Keratinocyte (primary cell): ENCODE measurements around the gene ADRA2C. TPM values are rescaled to one million over a fixed set of nuclear protein-coding genes. Genes with fewer than 3 reads are reported as not detected.

Source experiments
- DNase-seq: peaks from one replicate; pipeline ENCODE4 v3.0.0-alpha.2; 2011; ENCODE audit warnings: low read depth, missing footprints, low spot score
- FAIRE-seq: peaks from 2 replicates; lab custom pipeline; 2011; peaks lifted over from hg19 to GRCh38; lab: Jason Lieb, UNC
- H2AFZ ChIP-seq: 2 replicates; pipeline ENCODE4 v1.6.0; 2012; ENCODE audit warnings: low read length, control low read depth, inconsistent platforms; ENCODE audit not compliant: control insufficient read depth
- H3K27ac ChIP-seq: 2 replicates; pipeline ENCODE4 v1.5.1; 2011; ENCODE audit warnings: low read length; ENCODE audit not compliant: control insufficient read depth, insufficient read depth
- H3K27me3 ChIP-seq: 3 replicates; pipeline ENCODE4 v1.6.0; 2011; ENCODE audit warnings: low read length; ENCODE audit not compliant: control insufficient read depth, insufficient read depth; ENCODE audit errors: extremely low read depth
- H3K36me3 ChIP-seq, 2 experiments: 2 replicates in 1 of 2; 3 replicates in 1 of 2; pipeline ENCODE4 v1.5.1; 2011; ENCODE audit warnings: low read length in 2 of 2, mild to moderate bottlenecking in 1 of 2; ENCODE audit not compliant: control insufficient read depth in 2 of 2, insufficient read depth in 2 of 2; ENCODE audit errors: extremely low read depth in 1 of 2
- H3K4me1 ChIP-seq: 3 replicates; pipeline ENCODE4 v1.5.1; 2011; ENCODE audit warnings: low read length; ENCODE audit not compliant: control insufficient read depth, insufficient read depth; ENCODE audit errors: extremely low read depth
- H3K4me2 ChIP-seq: 3 replicates; pipeline ENCODE4 v1.6.0; 2011; ENCODE audit warnings: low read depth, low read length; ENCODE audit not compliant: control insufficient read depth, insufficient read depth; ENCODE audit errors: extremely low read depth
- H3K4me3 ChIP-seq, 3 experiments: fragments of 200-600 bp in 1 of 3; sonication (generic) in 1 of 3; 2 replicates in 2 of 3; 3 replicates in 1 of 3; pipeline ENCODE4 v1.5.1; 2011 to 2016; ENCODE audit warnings: low read length in 3 of 3, mild to moderate bottlenecking in 3 of 3, control low read depth in 2 of 3, inconsistent platforms in 1 of 3, low read depth in 1 of 3, mixed read lengths in 1 of 3, mixed run types in 1 of 3, moderate library complexity in 1 of 3; ENCODE audit not compliant: control insufficient read depth in 2 of 3, insufficient read depth in 2 of 3; ENCODE audit errors: extremely low read depth in 1 of 3
- H3K79me2 ChIP-seq: 2 replicates; pipeline ENCODE4 v1.6.0; 2012; ENCODE audit warnings: low read length; ENCODE audit not compliant: control insufficient read depth, insufficient read depth
- H3K9ac ChIP-seq: 3 replicates; pipeline ENCODE4 v1.6.0; 2011; ENCODE audit warnings: low read length; ENCODE audit not compliant: control insufficient read depth, insufficient read depth; ENCODE audit errors: extremely low read depth
- H3K9me1 ChIP-seq: 3 replicates; pipeline ENCODE4 v1.6.0; 2011; ENCODE audit warnings: low read length; ENCODE audit not compliant: control insufficient read depth, insufficient read depth; ENCODE audit errors: extremely low read depth
- H3K9me3 ChIP-seq: 2 replicates; pipeline ENCODE4 v1.5.1; 2012; ENCODE audit warnings: low read depth, low read length; ENCODE audit not compliant: control insufficient read depth
- H4K20me1 ChIP-seq: 3 replicates; pipeline ENCODE4 v1.6.0; 2011; ENCODE audit warnings: low read length; ENCODE audit not compliant: control insufficient read depth, insufficient read depth; ENCODE audit errors: extremely low read depth
- CTCF ChIP-seq, 3 experiments: IDR thresholded peaks in 1 of 3; conservative IDR thresholded peaks in 1 of 3; optimal IDR thresholded peaks in 1 of 3; 2 replicates in 2 of 3; 3 replicates in 1 of 3; pipeline versions ENCODE3 to v1.5.1; 2011; ENCODE audit warnings: low read length in 3 of 3, mild to moderate bottlenecking in 3 of 3, moderate library complexity in 2 of 3, control low read depth in 1 of 3, inconsistent platforms in 1 of 3; ENCODE audit not compliant: insufficient read depth in 2 of 3; ENCODE audit errors: extremely low read depth in 1 of 3
- EZH2 ChIP-seq: IDR thresholded peaks from one replicate; pipeline ENCODE4 v1.6.1; 2012; ENCODE audit warnings: inconsistent platforms, mild to moderate bottlenecking, low read length, moderate library complexity
- dilution Hi-C: fragments of 300-500 bp; cut with MboI; formaldehyde crosslinking; loops from one replicate; pipeline ENCODE4 v1.7.0; 2020; ENCODE audit warnings: low sequenced_read_pairs; ENCODE audit not compliant: extremely low pct_ligation_motif_present
- polyA plus RNA-seq, 5 experiments: library from polyadenylated mRNA; depleted of rRNA in 3 of 5; stranded (reverse) in 3 of 5; stranded (forward) in 1 of 5; unstranded in 1 of 5; fragments of >200 nt; gene quantifications; 1 replicate in 1 of 5; 2 replicates in 3 of 5; 3 replicates in 1 of 5; pipeline versions ENCODE4 v1.2.1 to v1.2.3, GENCODE V29; 2011 to 2012; ENCODE audit warnings: missing spikeins in 2 of 5, low read depth in 1 of 5, low replicate concordance in 1 of 5

ADRA2C gene
- polyA plus RNA-seq, 1 donor (not counting 4 experiments of a cell fraction or from before 2014, with no cell fraction given) = 0.05 TPM

- Histone ChIP-seq H3K9ac (no peak overlapping the region), H4K20me1 (no peaks in the 10 kb centered on the region), H3K9me3 (no peaks in the 10 kb centered on the region), H3K36me3 (no peaks in the 10 kb centered on the region), H2AFZ (no peak overlapping the region), H3K79me2 (no peaks in the 10 kb centered on the region), H3K27ac (no peak overlapping the region), H3K9me1 (no peaks in the 10 kb centered on the region), H3K4me3 (no peak overlapping the region), H3K4me2 (no peak overlapping the region), H3K4me1 (no peaks in the 10 kb centered on the region), H3K27me3 (no peaks in the 10 kb centered on the region)
- DNase-seq (no peak), FAIRE-seq (no peak)
- TF ChIP-seq CTCF (optimal IDR thresholded peaks at IDR 0.05 in 1 of 3, IDR thresholded peaks at IDR 0.05 in 1 of 3, conservative IDR thresholded peaks at IDR 0.05 in 1 of 3; ENCODE audit: extremely low read depth in 1 of 3, insufficient read depth in 2 of 3, low read length in 3 of 3) (no peak), EZH2 (no peak)
- dilution Hi-C loops = no loop called here
Observed at GRCh38 chr4:3781193-3781886, 15.2 kb downstream of the ADRA2C start.

GRCh38 chr4:3781997-3782930, 16.1 kb downstream of the ADRA2C start:
- FAIRE-seq = no peak
- Histone ChIP-seq H3K27ac (no peak overlapping the region), H3K4me2 (no peak overlapping the region), H3K27me3 (no peaks in the 10 kb centered on the region), H3K36me3 (no peaks in the 10 kb centered on the region), H3K4me1 (no peaks in the 10 kb centered on the region), H3K9ac (no peak overlapping the region), H2AFZ (no peak overlapping the region), H3K4me3 (no peak overlapping the region), H3K79me2 (no peaks in the 10 kb centered on the region), H3K9me1 (no peaks in the 10 kb centered on the region), H4K20me1 (no peaks in the 10 kb centered on the region), H3K9me3 (no peaks in the 10 kb centered on the region)
- dilution Hi-C loops = no loop called here
- TF ChIP-seq CTCF (optimal IDR thresholded peaks at IDR 0.05 in 1 of 3, IDR thresholded peaks at IDR 0.05 in 1 of 3, conservative IDR thresholded peaks at IDR 0.05 in 1 of 3; ENCODE audit: extremely low read depth in 1 of 3, insufficient read depth in 2 of 3, low read length in 3 of 3) = no peak
- no peak for TF ChIP-seq EZH2
- no peak for DNase-seq
